H7 (cell line): ENCODE results near the gene PGK1. TPM values are rescaled to one million over a fixed set of nuclear protein-coding genes. Genes with fewer than 3 reads are reported as not detected.
A peak's percentile ranks its signal among the peaks of the same experiment; 100 is the strongest.
"Not testable (repeated sequence)": the region's sequence is repeated elsewhere in the genome, so short reads cannot be mapped to it uniquely, and the experiment has no call there.

Experiments used
- DNase-seq: peaks from one replicate; pipeline ENCODE4 v3.0.0; 2012
- H3K27me3 ChIP-seq: 2 replicates; pipeline ENCODE4 v1.6.0; 2011; ENCODE audit warnings: mild to moderate bottlenecking, low read length; ENCODE audit not compliant: control insufficient read depth, insufficient read depth
- H3K36me3 ChIP-seq: replicated peaks from 2 replicates; pipeline ENCODE4 v1.5.1; 2011; ENCODE audit warnings: low read length; ENCODE audit not compliant: control insufficient read depth, insufficient read depth
- H3K4me3 ChIP-seq: 2 replicates; pipeline ENCODE4 v1.5.1; 2011; ENCODE audit warnings: low read depth, mild to moderate bottlenecking, control low read depth, low read length, moderate library complexity; ENCODE audit not compliant: insufficient read depth
- total RNA-seq: library from RNA; depleted of rRNA; stranded (reverse); fragments of >200 nt; shearing (Covaris generic); gene quantifications from 2 replicates; pipeline ENCODE4 v1.2.3, GENCODE V29; 2014

Gene PGK1
- total RNA-seq, 1 experiment from 2014 or later, result 396 TPM

- no peak for DNase-seq
- H3K36me3 ChIP-seq, result peaks cover 8% of the 10 kb centered on the region
Observed at GRCh38 chrX:78129714-78130113, 25.7 kb downstream of the PGK1 start.

GRCh38 chrX:78130396-78130795, 26.3 kb downstream of the PGK1 start:
- Histone ChIP-seq H3K27me3 (no peaks in the 10 kb centered on the region), H3K36me3 (peaks cover 3% of the 10 kb centered on the region), H3K4me3 (no peak overlapping the region)

More at GRCh38 chrX:78129714-78130113, 25.7 kb downstream of the PGK1 start:
- no peak overlapping the region for H3K4me3 ChIP-seq
- H3K27me3 ChIP-seq, result no peaks in the 10 kb centered on the region

GRCh38 chrX:78131117-78131516, 27.1 kb downstream of the PGK1 start:
- no peak for DNase-seq
- peaks cover 3% of the 10 kb centered on the region for H3K36me3 ChIP-seq
- no peak overlapping the region for H3K4me3 ChIP-seq
- no peaks in the 10 kb centered on the region for H3K27me3 ChIP-seq

More at GRCh38 chrX:78130396-78130795, 26.3 kb downstream of the PGK1 start:
- DNase-seq, result no peak

- Histone ChIP-seq H3K27me3 (no peaks in the 10 kb centered on the region), H3K36me3 (peaks cover 3% of the 10 kb centered on the region), H3K4me3 (no peak overlapping the region)
- DNase-seq, result no peak
Observed at GRCh38 chrX:78133238-78133960, 29.4 kb downstream of the PGK1 start.

GRCh38 chrX:78139160-78140123, 35.4 kb downstream of the PGK1 start, which contains the start of gene TAF9B:
TAF9B (minus strand) TSS chrX:78139650; CDS start chrX:78139611, 39 bp downstream.
- H3K36me3 ChIP-seq, result no peaks in the 10 kb centered on the region
- peak; percentile 87 for DNase-seq
- peak within 1 kb of the TSS; percentile 75 for H3K4me3 ChIP-seq
- H3K27me3 ChIP-seq, result no peaks in the 10 kb centered on the region

GRCh38 chrX:78140206-78140605, 36.2 kb downstream of the PGK1 start:
- Histone ChIP-seq H3K27me3 (no peaks in the 10 kb centered on the region), H3K36me3 (no peaks in the 10 kb centered on the region), H3K4me3 (no peak overlapping the region)
- no peak for DNase-seq

GRCh38 chrX:78147002-78147540, 43.0 kb downstream of the PGK1 start:
- not testable (repeated sequence) for DNase-seq, H3K4me3 ChIP-seq, H3K36me3 ChIP-seq, H3K27me3 ChIP-seq

- not testable (repeated sequence) for H3K27me3 ChIP-seq, DNase-seq, H3K4me3 ChIP-seq, H3K36me3 ChIP-seq
Observed at GRCh38 chrX:78157373-78157772, 53.3 kb downstream of the PGK1 start.

- not testable (repeated sequence) for H3K36me3 ChIP-seq, H3K4me3 ChIP-seq, DNase-seq, H3K27me3 ChIP-seq
Observed at GRCh38 chrX:78157846-78158245, 53.8 kb downstream of the PGK1 start.

- not testable (repeated sequence) for DNase-seq, H3K27me3 ChIP-seq, H3K36me3 ChIP-seq, H3K4me3 ChIP-seq
Observed at GRCh38 chrX:78160711-78161110, 56.7 kb downstream of the PGK1 start.

- H3K4me3 ChIP-seq, H3K27me3 ChIP-seq: not testable (repeated sequence)
Observed at GRCh38 chrX:78163175-78163574, 59.1 kb downstream of the PGK1 start.

GRCh38 chrX:78165425-78165824, 61.4 kb downstream of the PGK1 start:
- DNase-seq, result no peak
- no peaks in the 10 kb centered on the region for H3K36me3 ChIP-seq
- no peaks in the 10 kb centered on the region for H3K27me3 ChIP-seq
- H3K4me3 ChIP-seq, result no peak overlapping the region

More at GRCh38 chrX:78163175-78163574, 59.1 kb downstream of the PGK1 start:
- DNase-seq, H3K36me3 ChIP-seq: not testable (repeated sequence)

GRCh38 chrX:78168065-78168464, 64.0 kb downstream of the PGK1 start:
- Histone ChIP-seq H3K27me3 (no peaks in the 10 kb centered on the region), H3K36me3 (no peaks in the 10 kb centered on the region), H3K4me3 (no peak overlapping the region)
- DNase-seq, result no peak
